ACHN (cell line): ENCODE data around the gene UFM1.

Experiments
- DNase-seq: peaks from one replicate; pipeline ENCODE4 v3.0.0-alpha.2; 2015
- in situ Hi-C: cut with HindIII; loops from 2 replicates; pipeline ENCODE4 v1.10.0; 2017; ENCODE audit warnings: low sequenced_read_pairs, low pct_ligation_motif_present, low pct_unique_long_range_greater_than_20kb

Gene UFM1

DNA sequence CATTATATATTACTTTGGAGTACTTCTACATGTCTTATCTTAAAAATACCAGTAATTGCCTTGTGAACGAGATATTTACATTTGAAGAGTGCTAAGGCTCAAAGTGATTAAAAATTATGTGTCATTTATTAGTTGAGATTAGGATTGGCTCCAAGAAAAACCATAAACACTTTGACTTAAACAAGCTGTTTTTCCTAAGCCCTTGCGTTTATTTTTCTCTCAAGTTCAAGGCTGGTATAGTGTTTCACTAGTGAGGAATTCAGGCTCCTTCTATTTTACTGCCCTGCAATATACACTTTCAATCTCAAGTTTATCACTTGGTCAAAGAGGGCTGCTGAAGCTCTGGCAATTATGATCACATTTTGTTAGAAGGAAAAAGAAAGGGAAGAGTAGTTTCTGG is 49.9 kb downstream of the UFM1 start:
- DNase-seq: no peak
- in situ Hi-C loops: no loop called here

- in situ Hi-C loops: no loop called here
- no peak for DNase-seq
These were observed 51.6 kb downstream of the UFM1 start for GRCh38 chr13:38401276-38401675.

GRCh38 chr13:38405216-38405615 is 55.6 kb downstream of the UFM1 start:
- no peak for DNase-seq
- in situ Hi-C loops: no loop called here

DNA sequence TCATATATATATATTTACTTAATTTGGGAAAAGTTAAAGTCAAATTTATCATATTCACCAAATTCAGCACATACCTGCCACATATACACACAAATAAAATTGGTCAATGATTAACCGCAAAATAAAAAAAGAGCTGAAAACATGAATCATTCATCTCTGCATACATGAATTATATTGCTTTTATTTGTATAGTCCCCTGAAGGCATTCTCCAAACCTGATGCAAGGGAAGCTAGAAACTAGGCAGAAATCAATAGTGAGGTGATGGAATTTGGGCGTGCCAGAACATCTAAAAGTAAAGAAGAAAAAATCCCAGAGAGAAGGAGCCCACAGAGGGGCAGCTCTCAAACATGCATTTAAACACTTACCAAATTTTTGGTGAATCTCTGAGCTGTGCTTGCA is 60.1 kb downstream of the UFM1 start:
- in situ Hi-C loops: no loop called here
- no peak for DNase-seq

DNA sequence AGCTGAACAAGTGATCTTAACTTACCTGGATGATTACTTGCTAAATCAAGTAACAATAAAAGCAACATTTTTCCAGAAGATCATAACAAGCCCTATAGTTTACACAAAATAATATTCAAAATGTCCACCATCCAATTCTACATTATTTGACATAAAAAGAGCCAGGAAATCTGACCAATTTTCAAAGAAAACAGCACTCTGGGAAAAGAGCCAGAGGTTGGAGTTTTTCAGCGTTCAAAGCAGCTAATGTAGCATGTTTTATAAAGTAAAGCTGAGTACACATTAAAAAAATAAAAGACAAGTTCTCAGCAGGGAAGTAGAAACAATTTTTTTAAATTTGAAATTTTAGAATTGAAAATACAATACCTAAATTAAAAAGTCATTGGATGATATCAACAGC is 62.6 kb downstream of the UFM1 start:
- no peak for DNase-seq
- in situ Hi-C loops: no loop called here
